ENCODE measurements around the gene TEX101.
A peak's percentile ranks its signal among the peaks of the same experiment; 100 is the strongest.

Gene TEX101

GRCh38 chr19:43447655-43448054 is 33.0 kb downstream of the TEX101 start:
- DNase-seq (ENCODE audit: low read depth in 2 of 2), result no peak

- no peak for DNase-seq (ENCODE audit: low read depth in 2 of 2)
Measured at GRCh38 chr19:43450545-43450997, 35.9 kb downstream of the TEX101 start.

- no peak for DNase-seq (ENCODE audit: low read depth in 2 of 2)
Measured at GRCh38 chr19:43452582-43452981, 37.9 kb downstream of the TEX101 start.

GRCh38 chr19:43454031-43454430 is 39.3 kb downstream of the TEX101 start:
- DNase-seq (ENCODE audit: low read depth in 2 of 2), result no peak

- DNase-seq (ENCODE audit: low read depth in 2 of 2), result no peak
Measured at GRCh38 chr19:43455321-43456113, 40.8 kb downstream of the TEX101 start.

GRCh38 chr19:43457809-43458208 is 43.1 kb downstream of the TEX101 start:
- no peak for DNase-seq (ENCODE audit: low read depth in 2 of 2)

- DNase-seq (ENCODE audit: low read depth in 2 of 2), result no peak
Measured at GRCh38 chr19:43460362-43461016, 45.8 kb downstream of the TEX101 start.

- no peak for DNase-seq (ENCODE audit: low read depth in 2 of 2)
Measured at GRCh38 chr19:43461303-43461702, 46.6 kb downstream of the TEX101 start.

- DNase-seq (ENCODE audit: low read depth in 2 of 2), result no peak
Measured at GRCh38 chr19:43462383-43462782, 47.7 kb downstream of the TEX101 start.

GRCh38 chr19:43462785-43463380 is 48.2 kb downstream of the TEX101 start:
- no peak for DNase-seq (ENCODE audit: low read depth in 2 of 2)

GRCh38 chr19:43463381-43464133 is 48.9 kb downstream of the TEX101 start:
- peak; percentile 98 for DNase-seq (ENCODE audit: low read depth in 2 of 2)

- peak in 1 of 2 donors; percentile 55 for DNase-seq (ENCODE audit: low read depth in 2 of 2)
Measured at GRCh38 chr19:43464134-43464775, 49.6 kb downstream of the TEX101 start.

GRCh38 chr19:43465468-43466120 is 50.9 kb downstream of the TEX101 start, which contains the start of gene LYPD3:
LYPD3 (minus strand) TSS chr19:43465608; CDS start chr19:43465571, 37 bp downstream.
- no peak for DNase-seq (ENCODE audit: low read depth in 2 of 2)

GRCh38 chr19:43466793-43467192 is 52.1 kb downstream of the TEX101 start:
- DNase-seq (ENCODE audit: low read depth in 2 of 2), result no peak

GRCh38 chr19:43467276-43467675 is 52.6 kb downstream of the TEX101 start:
- no peak for DNase-seq (ENCODE audit: low read depth in 2 of 2)

- DNase-seq (ENCODE audit: low read depth in 2 of 2), result no peak
Measured at GRCh38 chr19:43467730-43468129, 53.0 kb downstream of the TEX101 start.
